Naive thymus-derived CD4-positive, alpha-beta T cell (primary cell): ENCODE data around the gene ARHGEF10L. TPM values are rescaled to one million over a fixed set of nuclear protein-coding genes. Genes with fewer than 3 reads are reported as not detected.

ENCODE experiments used
- ATAC-seq: fragments of 150-1000 bp; cut with Tn5 transposase; 2 replicates; pipeline ENCODE4 v1.10.0; 2021; ENCODE audit warnings: mild to moderate bottlenecking, moderate library complexity
- CTCF ChIA-PET: fragments of 350-600 bp; sonication (Branson Sonifier 250); formaldehyde crosslinking; loops from one replicate; lab custom pipeline; 2021; ENCODE audit warnings: antibody characterized with exemption; lab: Charles Lee
- POLR2A ChIA-PET: fragments of 350-600 bp; sonication (Branson Sonifier 250); formaldehyde crosslinking; loops from one replicate; lab custom pipeline; 2021; ENCODE audit warnings: antibody characterized with exemption, inconsistent platforms; lab: Charles Lee
- DNase-seq, 9 donors: peaks; one replicate each; pipeline versions ENCODE4 v3.0.0 to v3.0.0-alpha.2; 2020 to 2022; ENCODE audit warnings: mixed read lengths in 1 of 9
- H3K27ac ChIP-seq: one replicate; pipeline ENCODE4 v1.7.0; 2013; ENCODE audit warnings: mild to moderate bottlenecking, low read depth, low read length, moderate library complexity
- H3K27me3 ChIP-seq, 2 donors: one replicate each; pipeline ENCODE4 v1.7.0; 2013; ENCODE audit warnings: low read length in 2 of 2, mild to moderate bottlenecking in 2 of 2, moderate library complexity in 2 of 2; ENCODE audit not compliant: control insufficient read depth in 2 of 2, insufficient read depth in 2 of 2
- H3K36me3 ChIP-seq, 3 experiments: 1 replicate in 2 of 3; 2 replicates in 1 of 3; pipeline ENCODE4 v1.7.0; 2013; ENCODE audit warnings: low read length in 3 of 3, mild to moderate bottlenecking in 3 of 3, moderate library complexity in 1 of 3; ENCODE audit not compliant: insufficient read depth in 3 of 3, control insufficient read depth in 2 of 3
- H3K4me1 ChIP-seq, 2 donors: one replicate each; pipeline ENCODE4 v1.7.0; 2013; ENCODE audit warnings: low read length in 2 of 2, mild to moderate bottlenecking in 2 of 2, moderate library complexity in 1 of 2; ENCODE audit not compliant: control insufficient read depth in 2 of 2, insufficient read depth in 2 of 2
- H3K4me3 ChIP-seq: 2 replicates; pipeline ENCODE4 v1.7.0; 2013; ENCODE audit warnings: mild to moderate bottlenecking, low read length
- H3K9me3 ChIP-seq, 3 experiments: 1 replicate in 2 of 3; 2 replicates in 1 of 3; pipeline ENCODE4 v1.7.0; 2013; ENCODE audit warnings: low read length in 3 of 3; ENCODE audit not compliant: control insufficient read depth in 2 of 3
- H3K27ac Mint-ChIP-seq, 9 donors: one replicate each; pipeline ENCODE4 v1.8.0; 2020 to 2022; ENCODE audit warnings: mixed read lengths in 9 of 9, mild to moderate bottlenecking in 8 of 9, moderate library complexity in 5 of 9, inconsistent platforms in 2 of 9
- H3K27me3 Mint-ChIP-seq, 5 donors: one replicate each; pipeline ENCODE4 v1.8.0; 2021 to 2022; ENCODE audit warnings: mixed read lengths in 5 of 5, mild to moderate bottlenecking in 1 of 5
- H3K36me3 Mint-ChIP-seq, 5 donors: one replicate each; pipeline ENCODE4 v1.8.0; 2020 to 2022; ENCODE audit warnings: mixed read lengths in 5 of 5, mild to moderate bottlenecking in 3 of 5, inconsistent platforms in 1 of 5
- H3K4me1 Mint-ChIP-seq, 7 donors: one replicate each; pipeline ENCODE4 v1.8.0; 2020 to 2022; ENCODE audit warnings: mixed read lengths in 7 of 7, mild to moderate bottlenecking in 3 of 7, inconsistent platforms in 1 of 7
- H3K4me3 Mint-ChIP-seq, 10 donors: one replicate each; pipeline ENCODE4 v1.8.0; 2020 to 2022; ENCODE audit warnings: mild to moderate bottlenecking in 10 of 10, mixed read lengths in 10 of 10, moderate library complexity in 6 of 10, inconsistent platforms in 2 of 10
- H3K9me3 Mint-ChIP-seq, 11 donors: one replicate each; pipeline ENCODE4 v1.8.0; 2020 to 2022; ENCODE audit warnings: mixed read lengths in 11 of 11, mild to moderate bottlenecking in 4 of 11, inconsistent platforms in 1 of 11, moderate library complexity in 1 of 11
- intact Hi-C, 2 donors: fragments of 100-400 bp; cut with micrococcal nuclease; formaldehyde crosslinking; loops; one replicate each; pipeline ENCODE4 v1.15.1; 2023
- polyA plus RNA-seq, 2 donors: library from polyadenylated mRNA; unstranded; fragments of 300-500 nt; fragmentation: Illumina TruSeq; gene quantifications; one replicate each; pipeline ENCODE4 v1.2.3, GENCODE V29; 2021
- total RNA-seq, 6 experiments: library from RNA in 5 of 6; stranded (reverse) in 5 of 6; gene quantifications; 1 replicate in 5 of 6; 2 replicates in 1 of 6; pipeline ENCODE4 v1.2.3 and lab custom pipeline; 2021 to 2026

ARHGEF10L gene
- total and polyA plus RNA-seq, 7 experiments from 2014 or later = 0.59 to 19.7 (median 0.84) TPM; not detected in 3

DNA sequence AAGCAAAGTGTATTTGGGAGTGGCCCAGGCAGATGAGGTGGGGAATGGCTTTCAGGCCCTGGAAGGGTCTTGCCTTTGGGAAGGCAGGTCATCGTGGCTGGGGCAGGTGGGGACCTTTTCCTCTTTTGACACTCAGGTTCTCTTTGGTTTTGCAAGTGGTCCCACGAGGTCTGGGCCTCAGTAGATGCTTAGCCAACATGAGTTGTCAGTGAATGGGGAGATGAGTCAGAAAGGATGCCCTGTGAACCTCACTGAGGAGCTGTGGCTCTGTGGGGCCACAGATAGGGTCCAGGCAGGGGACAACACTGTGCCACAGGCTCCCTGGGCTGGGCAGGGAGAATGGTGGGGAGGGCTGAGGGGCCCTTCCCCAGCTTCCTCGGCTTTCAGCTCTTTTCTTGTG is 19.0 kb downstream of the ARHGEF10L start:
- Histone ChIP-seq H3K27me3 (no peaks in the 10 kb centered on the region), H3K4me3 (no peak overlapping the region), H3K4me1 (no peaks in the 10 kb centered on the region), H3K9me3 (no peaks in the 10 kb centered on the region), H3K27ac (no peak overlapping the region), H3K36me3 (no peaks in the 10 kb centered on the region)
- CTCF ChIA-PET = no interaction called here
- H3K9me3 Mint-ChIP-seq = peaks cover 0 to 2% (median 0%) of the 10 kb centered on the region in 11 donors
- no peak for ATAC-seq
- H3K4me1 Mint-ChIP-seq = no peaks in the 10 kb centered on the region
- no peaks in the 10 kb centered on the region for H3K36me3 Mint-ChIP-seq
- DNase-seq = no peak
- intact Hi-C loops = no loop called here
- POLR2A ChIA-PET = no interaction called here
- H3K27me3 Mint-ChIP-seq = peaks cover 0 to 14% (median 0%) of the 10 kb centered on the region in 5 donors
- no peak overlapping the region for H3K27ac Mint-ChIP-seq
- no peak overlapping the region for H3K4me3 Mint-ChIP-seq

- Mint-ChIP-seq H3K27ac (no peak overlapping the region), H3K9me3 (peaks cover 0 to 2% (median 0%) of the 10 kb centered on the region in 11 donors), H3K4me1 (no peaks in the 10 kb centered on the region), H3K36me3 (no peaks in the 10 kb centered on the region), H3K27me3 (peaks cover 0 to 13% (median 0%) of the 10 kb centered on the region in 5 donors), H3K4me3 (no peak overlapping the region)
- no peaks in the 10 kb centered on the region for H3K27me3 ChIP-seq
- intact Hi-C loops = no loop called here
- no peak for ATAC-seq
- ChIA-PET CTCF (no interaction called here), POLR2A (no interaction called here)
- H3K27ac ChIP-seq = no peak overlapping the region
- H3K36me3 ChIP-seq = no peaks in the 10 kb centered on the region
- H3K9me3 ChIP-seq = no peaks in the 10 kb centered on the region
- no peak for DNase-seq
- no peak overlapping the region for H3K4me3 ChIP-seq
- H3K4me1 ChIP-seq = no peaks in the 10 kb centered on the region
Measured at GRCh38 chr1:17558954-17559614, 19.6 kb downstream of the ARHGEF10L start.

DNA sequence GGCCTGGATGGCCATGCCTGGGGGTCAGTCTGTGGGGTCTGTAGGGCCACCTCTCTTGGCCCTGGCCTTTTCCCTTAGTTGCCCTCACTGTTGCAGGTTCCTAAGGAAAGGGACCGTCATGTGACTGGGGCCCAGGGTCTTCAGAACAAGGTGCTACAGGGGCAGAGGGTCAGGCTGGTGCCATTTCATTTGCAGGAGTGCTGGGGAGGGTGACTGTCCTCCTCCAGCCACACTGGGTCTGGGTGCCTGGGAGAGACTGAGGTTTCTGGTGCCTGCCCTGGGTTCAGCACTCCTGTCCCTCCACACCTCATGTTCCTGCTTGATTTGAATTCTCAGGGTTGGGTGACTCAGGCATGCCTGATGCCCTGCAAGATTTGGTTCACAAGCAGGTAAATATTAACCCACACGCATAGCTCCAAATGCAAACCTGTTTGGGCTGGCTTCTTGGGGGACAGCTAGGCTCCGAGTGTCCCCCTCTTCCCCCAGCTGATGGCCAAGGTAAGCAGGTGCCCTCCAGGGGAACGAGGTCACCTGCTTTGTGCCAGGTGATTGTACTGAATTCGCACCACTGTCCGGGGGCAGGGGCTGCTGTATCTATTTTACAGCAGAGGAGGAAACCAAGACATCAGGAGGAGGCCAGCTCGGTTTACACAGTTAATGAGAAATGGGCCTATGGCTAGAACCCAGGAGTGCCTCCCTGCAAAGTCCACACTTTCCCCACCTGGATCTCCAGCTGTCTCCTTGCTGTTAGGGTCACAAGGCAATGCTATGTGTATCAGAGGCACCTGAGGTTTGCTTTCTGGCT is 20.3 kb downstream of the ARHGEF10L start:
- peaks cover 0 to 10% (median 0%) of the 10 kb centered on the region in 5 donors for H3K27me3 Mint-ChIP-seq
- Histone ChIP-seq H3K27me3 (no peaks in the 10 kb centered on the region), H3K27ac (no peak overlapping the region), H3K9me3 (no peaks in the 10 kb centered on the region), H3K36me3 (no peaks in the 10 kb centered on the region), H3K4me3 (no peak overlapping the region), H3K4me1 (no peaks in the 10 kb centered on the region)
- ATAC-seq (no peak), DNase-seq (no peak)
- H3K36me3 Mint-ChIP-seq = no peaks in the 10 kb centered on the region
- ChIA-PET CTCF (no interaction called here), POLR2A (no interaction called here)
- H3K27ac Mint-ChIP-seq = no peak overlapping the region
- no peak overlapping the region for H3K4me3 Mint-ChIP-seq
- intact Hi-C loops = no loop called here
- no peaks in the 10 kb centered on the region for H3K4me1 Mint-ChIP-seq
- peaks cover 0 to 2% (median 0%) of the 10 kb centered on the region in 11 donors for H3K9me3 Mint-ChIP-seq

GRCh38 chr1:17561247-17561548 is 21.7 kb downstream of the ARHGEF10L start:
- Mint-ChIP-seq H3K4me3 (no peak overlapping the region), H3K27ac (no peak overlapping the region), H3K36me3 (no peaks in the 10 kb centered on the region), H3K4me1 (no peaks in the 10 kb centered on the region), H3K27me3 (peaks cover 0 to 10% (median 0%) of the 10 kb centered on the region in 5 donors), H3K9me3 (peaks cover 0 to 2% (median 0%) of the 10 kb centered on the region in 11 donors)
- Histone ChIP-seq H3K27ac (no peak overlapping the region), H3K4me1 (no peaks in the 10 kb centered on the region), H3K36me3 (no peaks in the 10 kb centered on the region), H3K27me3 (no peaks in the 10 kb centered on the region), H3K4me3 (no peak overlapping the region), H3K9me3 (no peaks in the 10 kb centered on the region)
- DNase-seq (no peak), ATAC-seq (no peak)
- ChIA-PET POLR2A (no interaction called here), CTCF (no interaction called here)
- intact Hi-C loops = no loop called here

DNA sequence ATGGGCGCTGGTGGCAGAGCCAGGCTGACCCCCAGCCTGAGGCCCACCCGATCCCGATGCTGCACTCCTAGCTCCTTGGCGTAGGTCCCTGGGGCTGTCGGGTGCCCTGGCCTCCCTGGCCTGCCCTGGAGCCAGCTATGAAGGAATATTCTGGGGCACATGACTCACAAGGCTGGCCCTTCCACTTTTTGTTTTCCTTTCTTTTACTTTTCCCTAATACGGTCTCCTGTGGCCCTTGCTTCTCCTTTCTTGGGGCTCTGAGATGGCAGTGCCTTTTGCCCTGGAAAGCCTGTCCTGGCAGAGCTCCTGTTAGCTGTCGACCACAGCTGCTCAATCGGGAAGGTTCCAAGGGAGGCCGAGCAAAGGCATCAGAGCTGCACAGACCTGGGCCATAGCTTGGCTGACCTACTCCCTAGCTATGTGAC is 22.1 kb downstream of the ARHGEF10L start:
- DNase-seq (no peak), ATAC-seq (no peak)
- POLR2A ChIA-PET = no interaction called here
- intact Hi-C loops = no loop called here
- H3K4me1 Mint-ChIP-seq = no peaks in the 10 kb centered on the region
- no peak overlapping the region for H3K4me3 Mint-ChIP-seq
- no peak overlapping the region for H3K27ac Mint-ChIP-seq
- Histone ChIP-seq H3K4me1 (no peaks in the 10 kb centered on the region), H3K27ac (no peak overlapping the region), H3K27me3 (no peaks in the 10 kb centered on the region), H3K4me3 (no peak overlapping the region), H3K9me3 (no peaks in the 10 kb centered on the region), H3K36me3 (no peaks in the 10 kb centered on the region)
- CTCF ChIA-PET = no interaction called here
- H3K36me3 Mint-ChIP-seq = no peaks in the 10 kb centered on the region
- H3K9me3 Mint-ChIP-seq = peaks cover 0 to 2% (median 0%) of the 10 kb centered on the region in 11 donors
- H3K27me3 Mint-ChIP-seq = peaks cover 0 to 10% (median 0%) of the 10 kb centered on the region in 5 donors

DNA sequence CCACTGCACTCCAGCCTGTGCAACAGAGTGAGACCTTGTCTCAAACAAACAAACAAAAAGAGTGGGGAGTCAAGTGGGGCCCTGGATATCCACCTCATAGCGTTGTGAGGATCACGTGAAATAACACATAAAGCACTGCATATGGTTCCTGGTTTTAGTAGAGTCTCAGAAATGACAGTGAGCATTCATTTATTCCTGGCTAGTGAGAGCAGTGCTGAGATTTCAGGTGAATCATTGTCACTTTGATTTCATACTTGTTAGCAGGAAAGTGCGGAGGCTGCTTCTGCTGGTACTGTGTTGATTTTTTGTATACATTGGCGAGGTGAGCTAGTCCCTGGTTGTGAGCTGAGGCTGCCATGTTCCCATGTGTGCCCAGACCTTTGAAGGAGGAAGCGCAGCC is 22.9 kb downstream of the ARHGEF10L start:
- DNase-seq (no peak), ATAC-seq (no peak)
- H3K4me1 ChIP-seq = no peaks in the 10 kb centered on the region
- ChIA-PET POLR2A (no interaction called here), CTCF (no interaction called here)
- Mint-ChIP-seq H3K27ac (no peak overlapping the region), H3K4me3 (no peak overlapping the region), H3K9me3 (peaks cover 0 to 2% (median 0%) of the 10 kb centered on the region in 11 donors), H3K4me1 (no peaks in the 10 kb centered on the region), H3K27me3 (peaks cover 0 to 10% (median 0%) of the 10 kb centered on the region in 5 donors), H3K36me3 (no peaks in the 10 kb centered on the region)
- no peak overlapping the region for H3K27ac ChIP-seq
- H3K9me3 ChIP-seq = no peaks in the 10 kb centered on the region
- no peaks in the 10 kb centered on the region for H3K36me3 ChIP-seq
- H3K4me3 ChIP-seq = no peak overlapping the region
- intact Hi-C loops = no loop called here
- H3K27me3 ChIP-seq = no peaks in the 10 kb centered on the region
